ENCODE results near the gene GINS3. TPM values are rescaled to one million over a fixed set of nuclear protein-coding genes. Genes with fewer than 3 reads are reported as not detected.

GINS3 gene
- total and polyA plus RNA-seq, 4 donors, result 0.76 to 5.9 (median 1.2) TPM

DNA sequence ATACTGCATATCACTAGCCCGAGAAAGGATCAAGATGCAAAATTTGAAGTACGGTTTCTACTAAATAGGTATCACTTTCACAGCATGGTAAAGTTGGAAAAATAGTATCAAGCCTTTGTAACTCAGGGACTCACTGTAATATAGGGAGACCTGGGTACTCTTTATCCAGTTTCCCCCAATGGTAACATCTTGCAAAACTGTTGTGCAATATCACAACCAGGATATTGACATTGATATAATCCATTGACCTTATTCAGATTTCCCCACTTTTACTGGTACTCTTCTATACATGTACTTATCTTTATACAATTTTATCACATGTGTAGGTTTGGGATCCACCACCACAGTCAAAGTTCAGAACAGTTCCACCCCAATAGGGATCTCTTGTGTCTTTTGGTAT, 20.4 kb upstream of the GINS3 start:
- TF ChIP-seq RXRA (IDR thresholded peaks at IDR 0.05) (no peak), EGR1 (IDR thresholded peaks at IDR 0.05; ENCODE audit: low read depth in 2 of 2) (no peak), RAD21 (IDR thresholded peaks at IDR 0.05) (no peak), FOXA1 (IDR thresholded peaks at IDR 0.05) (no peak), JUND (IDR thresholded peaks at IDR 0.05) (no peak), NR2F2 (IDR thresholded peaks at IDR 0.05) (no peak), GABPA (IDR thresholded peaks at IDR 0.05 in 1 of 2, conservative IDR thresholded peaks at IDR 0.05 in 1 of 2) (no peak), HNF4A (conservative IDR thresholded peaks at IDR 0.05) (no peak), FOXA2 (IDR thresholded peaks at IDR 0.05) (no peak), TAF1 (conservative IDR thresholded peaks at IDR 0.05) (no peak), YY1 (IDR thresholded peaks at IDR 0.05) (no peak), HNF4G (IDR thresholded peaks at IDR 0.05) (no peak), SP1 (IDR thresholded peaks at IDR 0.05) (no peak), MAX (IDR thresholded peaks at IDR 0.05) (no peak)
- TF ChIP-seq, protein P1, sequence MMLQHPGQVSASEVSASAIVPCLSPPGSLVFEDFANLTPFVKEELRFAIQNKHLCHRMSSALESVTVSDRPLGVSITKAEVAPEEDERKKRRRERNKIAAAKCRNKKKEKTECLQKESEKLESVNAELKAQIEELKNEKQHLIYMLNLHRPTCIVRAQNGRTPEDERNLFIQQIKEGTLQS (IDR thresholded peaks at IDR 0.05), result no peak
- TF ChIP-seq, protein P2, sequence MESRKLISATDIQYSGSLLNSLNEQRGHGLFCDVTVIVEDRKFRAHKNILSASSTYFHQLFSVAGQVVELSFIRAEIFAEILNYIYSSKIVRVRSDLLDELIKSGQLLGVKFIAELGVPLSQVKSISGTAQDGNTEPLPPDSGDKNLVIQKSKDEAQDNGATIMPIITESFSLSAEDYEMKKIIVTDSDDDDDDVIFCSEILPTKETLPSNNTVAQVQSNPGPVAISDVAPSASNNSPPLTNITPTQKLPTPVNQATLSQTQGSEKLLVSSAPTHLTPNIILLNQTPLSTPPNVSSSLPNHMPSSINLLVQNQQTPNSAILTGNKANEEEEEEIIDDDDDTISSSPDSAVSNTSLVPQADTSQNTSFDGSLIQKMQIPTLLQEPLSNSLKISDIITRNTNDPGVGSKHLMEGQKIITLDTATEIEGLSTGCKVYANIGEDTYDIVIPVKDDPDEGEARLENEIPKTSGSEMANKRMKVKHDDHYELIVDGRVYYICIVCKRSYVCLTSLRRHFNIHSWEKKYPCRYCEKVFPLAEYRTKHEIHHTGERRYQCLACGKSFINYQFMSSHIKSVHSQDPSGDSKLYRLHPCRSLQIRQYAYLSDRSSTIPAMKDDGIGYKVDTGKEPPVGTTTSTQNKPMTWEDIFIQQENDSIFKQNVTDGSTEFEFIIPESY (IDR thresholded peaks at IDR 0.05), result no peak
- TF ChIP-seq, protein P3, sequence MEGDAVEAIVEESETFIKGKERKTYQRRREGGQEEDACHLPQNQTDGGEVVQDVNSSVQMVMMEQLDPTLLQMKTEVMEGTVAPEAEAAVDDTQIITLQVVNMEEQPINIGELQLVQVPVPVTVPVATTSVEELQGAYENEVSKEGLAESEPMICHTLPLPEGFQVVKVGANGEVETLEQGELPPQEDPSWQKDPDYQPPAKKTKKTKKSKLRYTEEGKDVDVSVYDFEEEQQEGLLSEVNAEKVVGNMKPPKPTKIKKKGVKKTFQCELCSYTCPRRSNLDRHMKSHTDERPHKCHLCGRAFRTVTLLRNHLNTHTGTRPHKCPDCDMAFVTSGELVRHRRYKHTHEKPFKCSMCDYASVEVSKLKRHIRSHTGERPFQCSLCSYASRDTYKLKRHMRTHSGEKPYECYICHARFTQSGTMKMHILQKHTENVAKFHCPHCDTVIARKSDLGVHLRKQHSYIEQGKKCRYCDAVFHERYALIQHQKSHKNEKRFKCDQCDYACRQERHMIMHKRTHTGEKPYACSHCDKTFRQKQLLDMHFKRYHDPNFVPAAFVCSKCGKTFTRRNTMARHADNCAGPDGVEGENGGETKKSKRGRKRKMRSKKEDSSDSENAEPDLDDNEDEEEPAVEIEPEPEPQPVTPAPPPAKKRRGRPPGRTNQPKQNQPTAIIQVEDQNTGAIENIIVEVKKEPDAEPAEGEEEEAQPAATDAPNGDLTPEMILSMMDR (IDR thresholded peaks at IDR 0.05; ENCODE audit: low read depth, low read length, missing input control), result no peak
- TF ChIP-seq, protein P4, sequence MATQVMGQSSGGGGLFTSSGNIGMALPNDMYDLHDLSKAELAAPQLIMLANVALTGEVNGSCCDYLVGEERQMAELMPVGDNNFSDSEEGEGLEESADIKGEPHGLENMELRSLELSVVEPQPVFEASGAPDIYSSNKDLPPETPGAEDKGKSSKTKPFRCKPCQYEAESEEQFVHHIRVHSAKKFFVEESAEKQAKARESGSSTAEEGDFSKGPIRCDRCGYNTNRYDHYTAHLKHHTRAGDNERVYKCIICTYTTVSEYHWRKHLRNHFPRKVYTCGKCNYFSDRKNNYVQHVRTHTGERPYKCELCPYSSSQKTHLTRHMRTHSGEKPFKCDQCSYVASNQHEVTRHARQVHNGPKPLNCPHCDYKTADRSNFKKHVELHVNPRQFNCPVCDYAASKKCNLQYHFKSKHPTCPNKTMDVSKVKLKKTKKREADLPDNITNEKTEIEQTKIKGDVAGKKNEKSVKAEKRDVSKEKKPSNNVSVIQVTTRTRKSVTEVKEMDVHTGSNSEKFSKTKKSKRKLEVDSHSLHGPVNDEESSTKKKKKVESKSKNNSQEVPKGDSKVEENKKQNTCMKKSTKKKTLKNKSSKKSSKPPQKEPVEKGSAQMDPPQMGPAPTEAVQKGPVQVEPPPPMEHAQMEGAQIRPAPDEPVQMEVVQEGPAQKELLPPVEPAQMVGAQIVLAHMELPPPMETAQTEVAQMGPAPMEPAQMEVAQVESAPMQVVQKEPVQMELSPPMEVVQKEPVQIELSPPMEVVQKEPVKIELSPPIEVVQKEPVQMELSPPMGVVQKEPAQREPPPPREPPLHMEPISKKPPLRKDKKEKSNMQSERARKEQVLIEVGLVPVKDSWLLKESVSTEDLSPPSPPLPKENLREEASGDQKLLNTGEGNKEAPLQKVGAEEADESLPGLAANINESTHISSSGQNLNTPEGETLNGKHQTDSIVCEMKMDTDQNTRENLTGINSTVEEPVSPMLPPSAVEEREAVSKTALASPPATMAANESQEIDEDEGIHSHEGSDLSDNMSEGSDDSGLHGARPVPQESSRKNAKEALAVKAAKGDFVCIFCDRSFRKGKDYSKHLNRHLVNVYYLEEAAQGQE (IDR thresholded peaks at IDR 0.05), result no peak
- Histone ChIP-seq H3K9me3 (ENCODE audit: control insufficient read depth in 4 of 4, low read length in 3 of 4) (peaks cover 0 to 3% (median 1%) of the 10 kb centered on the region in 4 donors), H3K9ac (ENCODE audit: low read depth in 1 of 2, low read length in 2 of 2) (no peak overlapping the region), H3K27me3 (ENCODE audit: control insufficient read depth in 4 of 4, insufficient read depth in 4 of 4, low read length in 3 of 4) (no peaks in the 10 kb centered on the region), H3K4me3 (ENCODE audit: low read depth in 1 of 3, low read length in 3 of 3) (no peak overlapping the region), H3K4me1 (ENCODE audit: control insufficient read depth in 4 of 4, insufficient read depth in 4 of 4, low read length in 3 of 4) (no peaks in the 10 kb centered on the region), H3K27ac (ENCODE audit: low read depth in 1 of 2, low read length in 2 of 2) (no peak overlapping the region), H3K36me3 (ENCODE audit: control insufficient read depth in 4 of 4, insufficient read depth in 3 of 4, low read depth in 1 of 4, low read length in 3 of 4) (no peaks in the 10 kb centered on the region)
- DNase-seq (ENCODE audit: low spot score), result no peak
- 89% methylated on average over 2 of the region's 2 CpGs for WGBS
